Measurements from ENCODE around the gene SPAG16.
A peak's percentile ranks its signal among the peaks of the same experiment; 100 is the strongest.

SPAG16 gene

DNA sequence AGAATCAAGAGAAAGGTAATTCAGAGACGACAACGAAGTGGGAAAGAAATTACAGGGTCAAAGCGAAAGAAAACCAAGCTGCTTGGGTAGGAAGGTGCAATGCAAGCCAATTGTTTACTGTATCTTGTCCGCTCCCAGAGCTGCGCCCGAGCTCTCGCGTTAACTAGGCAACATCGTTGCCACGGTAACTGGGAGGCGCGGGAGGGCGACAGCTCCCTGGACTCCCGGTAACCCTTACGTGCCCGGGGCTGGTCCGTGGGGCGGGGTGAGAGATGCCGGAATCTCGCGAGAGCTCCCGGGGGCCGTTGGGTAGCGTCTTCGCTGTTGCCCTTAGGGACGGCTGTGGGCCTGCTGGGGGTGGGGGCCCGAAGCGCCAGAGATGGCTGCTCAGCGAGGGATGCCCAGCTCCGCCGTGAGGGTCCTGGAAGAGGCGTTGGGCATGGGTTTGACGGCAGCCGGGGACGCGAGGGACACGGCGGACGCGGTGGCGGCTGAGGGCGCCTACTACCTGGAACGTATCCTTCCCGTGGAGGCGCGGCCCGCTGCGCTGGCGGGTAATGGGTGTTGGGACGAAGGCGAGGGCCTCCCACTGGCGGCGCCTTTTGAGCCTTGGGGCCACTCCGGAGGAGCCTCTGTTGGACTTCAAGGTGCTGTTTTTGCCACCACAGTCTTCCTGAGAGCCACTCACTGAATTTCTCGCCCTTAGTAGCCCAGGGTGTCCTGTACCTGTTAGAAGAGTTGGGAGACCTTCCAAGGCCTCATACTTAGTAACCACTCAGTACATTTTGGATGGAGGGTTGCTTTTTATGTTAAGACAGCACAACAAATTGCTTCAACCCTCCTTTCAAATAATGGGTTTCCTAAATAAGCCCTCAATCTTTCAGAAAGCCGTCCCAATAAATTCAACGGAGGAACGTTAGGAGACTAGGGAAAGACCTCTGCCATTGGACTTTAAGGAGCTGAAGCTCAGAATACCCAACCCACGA is at the start of gene SPAG16:
Gene SPAG16, plus strand, starts transcription at position 360 of the 986 bp plus-strand sequence.
- peak; percentile 97 for DNase-seq (ENCODE audit: low spot score)

DNA sequence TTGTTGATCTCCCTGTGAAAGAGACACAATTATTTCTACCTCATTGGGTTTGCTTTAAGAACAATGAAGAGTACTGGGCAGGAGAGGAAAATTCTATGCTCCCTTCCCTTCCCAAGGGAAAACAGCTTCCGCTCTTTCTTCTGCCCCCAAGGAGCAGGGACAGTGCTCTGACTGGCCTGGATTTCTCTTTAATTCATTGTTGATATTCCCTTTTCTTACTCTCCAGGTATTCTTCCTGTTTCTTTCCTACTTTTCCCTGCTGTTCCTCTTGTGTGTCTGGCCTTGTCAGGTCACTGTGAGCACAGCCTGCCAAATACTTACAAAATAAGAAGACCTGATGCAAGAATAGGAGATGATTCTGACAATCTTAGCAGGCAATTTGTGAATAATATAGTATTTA is 49.6 kb upstream of the SPAG16 start:
- DNase-seq (ENCODE audit: low spot score), result no peak

DNA sequence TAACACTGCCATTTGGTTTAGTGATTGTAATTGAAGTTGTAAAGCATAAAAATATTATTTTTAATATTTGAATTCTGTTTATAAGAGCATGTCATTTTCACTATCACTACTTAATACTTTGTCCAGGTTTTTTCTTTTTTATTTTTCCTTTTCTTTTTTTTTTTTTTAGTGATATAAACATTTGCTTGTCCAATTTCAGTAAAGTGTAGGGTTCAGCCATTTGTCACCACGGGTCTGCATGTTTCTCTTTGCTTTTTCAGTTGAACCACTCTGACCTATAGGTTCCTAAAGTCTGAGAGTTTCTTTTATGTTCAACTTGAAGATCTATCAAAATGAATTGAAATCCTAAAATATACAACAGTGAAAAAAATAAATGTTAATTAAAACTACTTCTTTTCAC is 48.5 kb upstream of the SPAG16 start:
- no peak for DNase-seq (ENCODE audit: low spot score)

DNA sequence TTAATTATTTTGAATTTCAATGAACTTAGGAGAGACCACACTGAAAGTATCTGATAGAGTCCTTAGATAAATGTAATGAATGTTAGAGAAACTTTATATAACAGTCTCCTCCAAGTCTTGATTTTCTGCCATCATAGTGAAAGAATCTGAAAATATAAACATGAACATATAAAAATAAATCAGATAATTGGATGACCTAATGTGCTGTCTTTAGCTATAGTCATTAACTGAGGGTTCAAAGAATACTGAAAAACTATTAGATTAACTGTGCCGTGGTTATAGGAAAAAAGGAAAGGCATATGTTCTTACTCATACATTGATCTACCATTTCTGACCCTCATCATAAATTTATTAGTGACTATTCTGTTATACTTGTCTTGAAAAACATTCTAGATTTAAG is 47.0 kb upstream of the SPAG16 start:
- no peak for DNase-seq (ENCODE audit: low spot score)

DNA sequence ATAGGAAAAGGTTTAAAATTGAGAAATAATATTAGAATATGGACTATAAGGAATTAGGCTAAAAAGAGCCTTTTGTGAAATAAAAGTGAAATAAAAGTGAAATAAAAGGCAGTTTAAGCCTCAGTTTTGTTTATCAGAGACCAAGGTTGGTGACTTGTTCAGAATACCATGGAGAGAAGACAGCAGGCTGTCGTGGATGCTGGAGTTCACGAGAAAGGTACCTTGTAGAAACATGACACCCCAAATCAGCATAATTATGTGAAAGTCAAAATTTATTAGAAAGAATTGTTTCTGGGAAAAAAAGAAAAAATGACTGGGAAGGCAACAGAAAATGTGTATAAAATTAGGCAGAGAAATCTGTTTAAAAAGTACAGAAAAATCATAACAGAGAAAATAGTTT is 46.5 kb upstream of the SPAG16 start:
- no peak for DNase-seq (ENCODE audit: low spot score)

DNA sequence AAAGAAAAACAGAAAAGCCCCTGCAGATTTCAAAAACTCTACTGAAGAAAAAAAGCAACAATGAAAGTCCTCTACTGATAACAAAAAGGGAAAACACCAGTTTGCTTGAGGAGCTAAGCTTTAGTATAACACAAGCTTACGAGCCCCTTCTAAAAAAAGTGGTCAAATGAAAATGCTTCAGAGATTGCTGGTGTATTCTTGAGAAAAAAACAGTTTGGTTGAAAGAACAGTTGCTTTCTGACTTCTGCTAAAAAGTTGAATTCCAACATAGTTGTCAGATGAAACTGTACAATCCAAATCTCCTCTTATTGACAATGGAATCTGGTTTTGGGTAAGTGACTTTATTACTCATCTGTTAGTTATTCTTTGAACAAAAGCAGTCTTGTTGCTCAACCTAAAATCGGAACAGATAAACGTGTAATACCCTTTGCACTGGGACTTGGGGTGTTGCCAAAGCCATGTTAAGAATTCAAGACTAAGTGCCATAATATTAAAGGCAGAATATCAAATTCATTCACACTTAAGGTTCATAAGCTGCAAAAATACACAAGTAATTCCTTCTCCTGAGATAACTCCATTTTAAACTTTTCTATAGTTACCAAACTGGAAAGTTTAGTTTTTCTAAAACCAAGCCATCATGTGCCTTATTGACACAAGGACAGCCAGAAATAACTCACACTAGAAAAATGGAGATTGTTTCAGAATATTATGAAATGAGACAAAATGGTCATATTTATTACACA is 45.3 kb upstream of the SPAG16 start:
- DNase-seq (ENCODE audit: low spot score), result no peak

DNA sequence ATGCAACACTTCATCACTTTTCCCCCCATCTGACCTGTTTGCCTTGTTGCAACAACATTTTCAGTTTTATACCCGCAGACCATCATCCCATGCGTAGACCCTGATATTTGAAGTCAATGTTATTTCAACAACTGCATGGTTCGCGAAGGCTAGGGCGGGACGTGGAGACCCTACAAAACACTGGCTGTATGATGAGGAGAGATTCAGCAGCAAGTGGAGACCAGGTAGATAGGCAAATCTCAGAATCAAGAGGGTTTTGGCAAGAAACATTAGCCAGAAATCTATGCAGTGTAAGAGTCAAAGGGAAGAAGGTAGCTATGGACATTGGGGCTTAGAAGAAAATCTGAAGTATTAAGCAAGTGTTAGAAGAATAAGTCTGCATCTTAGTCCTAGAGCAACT is 42.4 kb upstream of the SPAG16 start:
- no peak for DNase-seq (ENCODE audit: low spot score)

DNA sequence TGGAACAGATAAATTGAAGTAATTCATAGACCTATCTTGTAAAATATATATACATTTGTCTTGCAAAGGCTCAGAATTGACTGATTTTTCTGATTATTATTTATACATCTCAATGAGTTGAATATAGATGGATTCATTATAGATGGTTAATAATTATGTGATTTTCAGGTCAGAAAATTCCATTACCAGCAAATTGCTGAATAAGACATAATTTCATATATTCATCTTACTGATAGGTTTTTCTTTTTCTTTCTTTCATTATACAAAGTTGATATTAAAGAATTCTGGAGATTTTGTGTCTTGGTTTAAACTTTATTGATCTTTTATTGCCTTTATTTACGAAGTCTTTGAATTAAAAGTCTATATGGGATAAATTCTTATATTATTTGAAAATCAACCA is 41.6 kb upstream of the SPAG16 start:
- no peak for DNase-seq (ENCODE audit: low spot score)

DNA sequence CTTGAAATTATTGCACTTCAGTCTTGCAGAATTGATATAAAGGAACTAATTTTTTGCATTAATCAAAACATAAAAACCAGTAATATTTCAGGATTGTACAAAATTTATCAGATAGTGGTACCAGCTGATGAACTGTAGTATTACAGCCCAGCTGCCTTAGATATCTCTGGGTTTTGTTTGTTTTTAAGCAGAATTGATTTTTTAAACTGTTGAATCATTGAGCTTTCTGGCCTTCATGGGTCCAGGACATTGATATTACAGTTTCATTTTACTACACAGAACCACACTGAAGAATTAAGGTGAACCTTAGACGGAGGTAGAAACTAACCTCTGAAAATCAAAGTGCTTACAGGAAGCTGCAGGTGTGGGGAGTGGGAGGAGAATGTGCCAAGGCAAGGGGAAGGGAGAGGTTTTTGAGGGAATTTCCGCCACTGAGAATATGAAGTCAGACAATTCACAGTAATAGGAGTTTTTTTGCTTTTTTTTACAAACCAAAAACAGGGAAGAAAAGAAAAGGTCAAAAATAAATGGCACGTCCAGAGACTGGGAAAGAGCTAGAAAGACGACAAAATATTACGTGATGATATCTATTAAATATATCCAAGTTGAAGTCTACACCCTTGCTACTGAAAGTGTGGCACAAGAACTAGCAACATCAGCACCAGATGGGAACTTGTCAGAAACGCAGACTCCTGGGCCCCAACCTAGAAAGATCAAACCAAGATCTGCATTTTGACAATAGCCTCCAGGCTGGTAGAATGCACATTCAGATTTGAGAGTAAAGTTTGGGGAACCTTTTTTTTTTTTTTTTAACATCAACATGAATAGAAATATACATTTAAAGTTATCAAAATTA is 40.8 kb upstream of the SPAG16 start:
- DNase-seq (ENCODE audit: low spot score), result no peak

DNA sequence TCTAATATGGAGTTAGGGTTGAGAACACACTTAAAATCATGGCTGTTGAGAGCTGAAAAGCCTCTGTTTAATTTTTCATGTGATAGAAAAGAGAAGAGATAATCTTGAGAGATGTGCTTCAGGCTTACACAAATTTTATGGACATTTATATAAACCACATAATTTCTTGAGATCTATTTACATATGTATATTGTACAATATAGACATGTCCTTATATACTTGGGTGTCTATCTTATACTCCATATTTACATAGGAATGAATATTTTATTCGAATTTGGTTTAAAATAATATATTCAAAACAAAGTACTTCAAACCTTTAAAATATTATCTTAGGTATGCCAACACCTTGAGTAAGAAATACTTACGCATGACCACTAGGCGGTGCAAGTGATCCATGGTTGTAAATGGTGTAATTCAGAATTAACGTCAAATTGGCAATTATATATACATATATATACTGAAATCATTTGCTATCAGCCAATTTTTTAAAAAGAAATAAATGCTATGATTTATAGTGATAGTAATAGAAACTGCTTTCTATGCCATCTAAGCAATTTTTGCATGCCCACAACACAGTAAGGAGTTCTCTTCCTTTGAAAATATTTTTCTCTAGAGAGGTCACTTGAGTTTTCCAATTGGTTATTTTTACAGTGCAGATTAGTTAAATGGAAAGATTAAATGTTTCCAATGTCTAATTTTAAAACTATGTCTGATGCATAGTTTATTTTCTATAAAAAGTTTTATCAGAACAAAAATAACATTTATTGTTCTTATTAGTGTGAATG is 37.6 kb upstream of the SPAG16 start:
- DNase-seq (ENCODE audit: low spot score), result peak; percentile 58

DNA sequence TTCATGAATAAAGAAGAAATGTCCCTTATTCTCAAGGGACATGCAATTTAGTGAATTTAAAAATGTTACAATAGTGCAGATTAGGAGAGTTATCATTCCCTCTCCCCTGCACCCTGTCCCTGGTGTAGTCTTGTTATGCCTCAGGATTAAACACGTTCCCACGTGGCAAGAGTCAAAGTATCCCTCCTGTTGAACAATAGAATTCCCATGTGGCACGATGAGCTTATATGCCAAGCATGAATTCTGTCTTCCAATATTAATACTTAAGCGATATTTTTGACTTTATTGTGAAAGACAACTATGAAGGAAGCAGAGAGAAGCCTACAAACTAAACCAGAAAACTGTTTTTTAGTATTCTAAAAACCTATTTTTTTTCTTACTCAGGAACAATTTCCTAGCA is 36.7 kb upstream of the SPAG16 start:
- no peak for DNase-seq (ENCODE audit: low spot score)

DNA sequence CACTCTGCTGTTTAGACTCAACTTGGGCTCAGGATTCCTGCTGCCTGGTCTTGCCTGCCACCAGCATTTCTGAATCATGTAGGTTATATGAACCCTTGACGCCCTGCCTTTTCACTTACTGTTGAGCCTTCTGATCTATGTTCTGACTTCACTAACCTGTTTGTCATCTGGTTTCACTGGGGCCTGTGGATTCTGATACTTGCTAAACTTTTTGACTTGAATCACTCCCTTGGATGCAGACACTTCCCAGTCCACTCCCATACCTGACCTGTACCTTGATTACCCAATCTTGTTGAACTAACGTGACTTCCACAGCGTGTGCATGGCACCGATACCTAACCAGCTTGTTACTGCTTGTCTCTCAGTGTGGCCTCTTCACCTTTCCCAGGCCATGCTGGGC is 35.6 kb upstream of the SPAG16 start:
- no peak for DNase-seq (ENCODE audit: low spot score)

DNA sequence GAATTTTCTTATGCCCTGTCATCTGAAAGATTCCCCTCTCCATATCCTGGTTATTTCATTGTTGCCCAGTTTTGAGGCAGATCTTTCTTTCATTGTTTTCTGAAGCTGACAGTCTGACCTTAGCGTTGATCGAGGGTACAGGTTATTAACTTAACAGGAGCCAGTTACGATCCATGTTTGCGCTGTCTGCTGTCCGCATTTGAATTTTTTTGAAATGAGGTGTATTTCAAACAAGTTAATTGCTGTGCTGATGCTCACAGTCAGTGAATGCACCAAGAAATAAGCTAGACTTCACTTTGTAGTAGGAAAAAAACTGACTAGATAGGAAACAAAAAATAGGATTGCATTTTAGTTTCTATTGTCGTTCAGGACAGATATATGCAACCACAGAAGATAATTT is 34.8 kb upstream of the SPAG16 start:
- no peak for DNase-seq (ENCODE audit: low spot score)

DNA sequence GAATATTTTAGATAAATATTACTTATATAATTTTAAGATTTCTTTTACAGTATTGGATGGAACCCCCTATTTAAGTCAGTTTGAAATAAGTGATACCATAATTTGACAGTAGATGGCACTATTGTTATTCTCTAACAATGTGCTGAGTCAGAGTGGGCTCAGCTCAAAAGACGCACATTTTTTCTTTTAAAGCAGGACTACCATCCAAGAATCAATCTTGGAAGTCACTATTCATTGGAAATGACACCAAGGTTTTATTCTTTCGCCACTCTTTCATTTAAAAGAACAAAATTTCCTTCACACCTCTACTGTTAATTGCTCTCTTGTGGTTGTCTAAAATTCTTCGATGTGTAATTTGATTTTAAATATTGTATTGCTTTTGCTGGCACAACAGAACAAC is 32.6 kb upstream of the SPAG16 start:
- peak; percentile 58 for DNase-seq (ENCODE audit: low spot score)

DNA sequence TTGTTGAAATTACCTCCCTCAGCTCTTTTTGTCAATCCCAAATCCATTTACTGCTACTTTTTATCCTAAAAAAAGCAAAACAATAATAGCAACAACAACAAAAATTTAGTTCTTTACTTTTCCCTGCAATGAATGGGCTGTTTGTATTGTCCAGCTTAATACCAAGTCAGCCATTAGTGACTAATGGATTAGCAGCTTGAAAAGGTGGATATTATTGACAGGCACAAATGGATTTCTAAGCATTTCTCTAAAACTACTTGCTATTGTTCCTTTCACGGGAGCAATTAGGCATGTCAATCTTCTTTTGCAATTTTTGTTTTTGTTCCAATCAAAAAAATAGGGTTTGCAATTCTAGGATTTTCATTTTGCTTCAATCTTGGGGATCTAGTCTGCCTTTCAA is 32.1 kb upstream of the SPAG16 start:
- DNase-seq (ENCODE audit: low spot score), result no peak

DNA sequence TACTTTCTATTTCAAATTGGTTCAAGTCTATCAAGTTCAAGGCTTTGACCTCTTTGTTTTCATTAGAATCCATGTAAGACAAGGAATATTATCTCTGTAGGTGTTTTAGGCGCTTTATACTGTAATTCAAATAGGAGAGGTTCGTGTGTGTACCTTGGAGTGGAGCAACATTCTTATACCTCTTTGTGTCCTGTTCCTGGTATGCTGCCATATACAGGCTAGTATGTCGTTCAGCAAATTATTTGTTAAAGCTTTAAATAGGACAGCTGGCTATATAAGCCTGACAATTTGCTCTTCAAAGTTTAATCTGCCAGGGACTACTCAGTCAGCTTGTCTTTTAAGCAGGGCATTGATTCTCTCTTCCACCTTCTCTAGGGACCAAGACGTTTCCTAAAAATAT is 31.1 kb upstream of the SPAG16 start:
- no peak for DNase-seq (ENCODE audit: low spot score)

DNA sequence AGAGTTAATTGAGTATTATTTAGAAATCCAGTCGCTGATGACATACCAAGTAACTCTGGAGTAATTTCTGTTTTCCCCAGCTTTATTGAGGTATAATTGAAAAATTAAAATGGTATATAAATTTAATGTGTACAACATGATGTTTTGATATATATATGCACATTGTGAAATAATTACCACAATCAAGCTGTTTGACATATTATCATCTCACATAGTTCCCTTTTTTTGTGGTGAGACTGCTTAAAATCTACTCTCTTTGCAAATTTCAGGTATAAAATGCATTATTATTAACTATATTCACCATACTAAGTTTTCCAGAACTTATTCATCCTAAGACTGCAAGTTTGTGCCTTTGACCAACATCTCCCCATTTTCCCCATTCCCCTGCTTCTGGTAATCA is 25.0 kb upstream of the SPAG16 start:
- no peak for DNase-seq (ENCODE audit: low spot score)

DNA sequence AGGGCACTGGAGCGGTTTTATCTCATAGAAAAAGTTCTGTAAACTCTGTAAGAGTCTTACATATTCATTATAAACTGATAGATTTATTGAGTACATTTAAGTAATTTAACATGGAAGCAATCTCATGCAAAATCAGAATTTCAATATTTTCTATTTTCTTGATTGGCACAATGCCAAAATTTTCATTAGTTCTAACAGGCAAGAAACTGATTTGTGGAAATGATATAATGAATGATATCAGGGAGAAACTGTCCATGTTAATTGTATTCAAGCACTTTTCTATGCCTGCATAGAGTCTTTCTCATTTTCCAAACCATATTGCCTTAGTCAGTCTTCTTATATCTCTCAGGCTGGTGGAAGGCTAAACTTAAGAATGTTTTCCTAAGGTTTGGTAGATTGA is 23.0 kb upstream of the SPAG16 start:
- DNase-seq (ENCODE audit: low spot score), result no peak

DNA sequence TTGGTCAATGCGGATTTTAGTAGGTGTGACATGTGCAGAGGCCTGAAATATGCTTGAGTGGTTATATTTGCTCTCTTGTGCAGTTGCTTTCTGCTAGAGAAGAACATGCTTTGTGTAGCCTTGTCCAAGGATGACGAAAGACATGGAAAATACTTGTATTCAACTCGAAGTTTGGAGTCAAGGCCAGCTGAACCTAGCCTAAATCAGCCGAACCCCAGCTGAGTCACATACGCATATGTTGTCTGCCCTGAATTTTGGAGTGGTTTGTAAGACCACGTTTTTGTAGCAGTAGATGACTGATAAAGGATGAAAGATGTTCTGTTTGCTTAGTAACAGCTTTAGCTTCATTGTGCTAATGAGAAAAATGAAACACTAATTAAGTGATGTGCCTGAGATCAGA is 22.5 kb upstream of the SPAG16 start:
- DNase-seq (ENCODE audit: low spot score), result no peak

DNA sequence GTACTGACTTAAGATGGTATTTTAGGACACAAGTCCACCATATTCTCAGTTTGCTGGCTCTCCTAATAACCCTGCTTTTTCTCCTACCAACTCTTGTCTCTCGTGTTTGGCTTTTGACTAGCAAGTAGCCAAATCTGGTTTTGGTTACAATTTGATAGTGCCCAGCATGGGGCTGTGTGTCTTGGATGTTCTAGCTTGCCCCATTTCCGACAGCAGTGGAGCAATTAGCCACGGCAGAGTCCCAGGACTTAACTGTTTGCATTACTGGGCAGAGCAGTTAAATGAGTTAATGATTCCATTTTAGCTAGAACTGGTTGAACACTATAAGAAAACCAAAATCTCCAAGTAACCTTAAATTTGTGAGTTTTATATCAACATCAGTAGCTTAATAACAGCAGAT is 18.6 kb upstream of the SPAG16 start:
- DNase-seq (ENCODE audit: low spot score), result no peak

DNA sequence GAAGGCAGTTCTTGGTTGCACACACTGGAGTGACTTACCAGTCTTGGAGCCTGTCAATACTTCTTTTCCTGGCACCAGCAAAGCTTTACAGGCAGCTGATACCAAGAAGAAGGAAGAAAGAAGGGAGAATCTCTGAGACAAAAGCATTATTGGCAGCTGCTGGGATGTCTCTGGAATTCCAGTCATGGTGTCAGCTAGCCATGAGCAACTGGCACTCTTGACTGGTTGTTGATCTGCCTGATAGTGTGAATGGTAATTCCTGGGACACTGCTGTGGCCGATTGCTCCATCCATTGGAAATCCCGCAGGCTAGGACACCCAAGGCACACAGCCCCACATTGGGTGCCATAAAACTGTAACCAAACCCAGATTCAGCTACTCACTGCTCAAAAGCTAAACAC is 17.8 kb upstream of the SPAG16 start:
- no peak for DNase-seq (ENCODE audit: low spot score)

DNA sequence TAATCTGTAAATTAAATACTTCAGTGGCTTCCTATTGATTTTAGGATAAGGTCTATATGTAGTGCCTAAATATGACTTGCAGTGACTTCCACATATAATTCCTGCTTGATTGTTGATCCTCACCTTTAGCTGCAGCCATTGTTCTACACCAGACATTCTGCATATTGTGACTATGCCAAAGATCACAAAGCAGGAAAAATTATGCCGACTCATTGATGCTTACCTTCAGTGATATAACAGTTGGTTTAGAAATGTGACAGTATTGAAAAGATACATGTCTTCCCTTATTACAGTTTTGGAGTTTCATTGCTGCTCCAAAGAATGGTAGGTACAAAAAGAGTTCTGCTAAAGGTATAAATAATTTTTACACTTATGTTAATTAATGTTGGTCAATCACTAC is 12.3 kb upstream of the SPAG16 start:
- no peak for DNase-seq (ENCODE audit: low spot score)
